ENCODE data around the gene TAB2.

The TAB2 gene

DNA sequence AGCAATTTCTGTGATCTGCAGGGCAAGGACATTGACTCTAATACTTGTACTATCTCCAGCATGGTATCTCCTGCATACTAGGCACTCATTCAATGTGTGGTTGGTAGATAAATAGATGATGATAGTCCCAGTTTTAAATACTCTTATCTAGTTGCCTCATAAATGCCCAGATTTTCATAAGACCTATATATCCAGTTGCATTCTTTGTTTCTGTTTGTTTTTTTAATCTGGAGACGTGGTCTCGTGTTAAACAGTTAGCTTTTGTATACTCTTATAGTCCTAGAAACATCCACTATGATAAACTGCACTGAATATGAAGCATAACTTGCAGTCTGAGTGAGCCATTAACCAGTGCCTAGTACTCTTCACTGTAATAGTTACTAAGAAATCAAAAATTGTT is 47.0 kb downstream of the TAB2 start:
- H3K79me2 ChIP-seq (ENCODE audit: control insufficient read depth, low read length), result peaks cover 88% of the 10 kb centered on the region

DNA sequence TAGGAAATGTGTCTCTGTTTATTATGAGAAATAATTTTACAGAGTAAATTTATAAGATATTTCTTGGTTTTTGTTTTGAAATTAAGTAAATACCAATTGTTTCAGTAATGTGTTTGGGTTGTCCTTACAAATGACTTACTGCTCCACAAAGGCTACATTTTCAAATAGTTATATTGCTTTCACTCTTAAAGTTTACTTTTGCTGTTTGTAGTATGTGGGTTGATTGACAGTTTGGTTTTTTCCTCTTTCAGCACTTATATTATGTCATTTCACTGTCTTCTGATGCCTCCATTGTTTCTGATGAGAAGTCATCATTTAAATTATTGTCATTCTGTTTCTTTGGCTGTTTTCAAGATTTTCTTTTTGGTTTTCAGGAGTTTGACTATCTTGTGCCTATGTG is 47.7 kb downstream of the TAB2 start:
- Histone ChIP-seq H3K79me2 (ENCODE audit: control insufficient read depth, low read length) (peaks cover 88% of the 10 kb centered on the region), H3K9me3 (ENCODE audit: control insufficient read depth, insufficient read depth, low read length) (no peaks in the 10 kb centered on the region), H3K4me3 (ENCODE audit: low read length) (no peak overlapping the region), H3K9me2 (replicated peaks; ENCODE audit: control insufficient read depth, low read length) (no peaks in the 10 kb centered on the region), H4K20me1 (ENCODE audit: control insufficient read depth, insufficient read depth, low read depth, low read length) (no peaks in the 10 kb centered on the region), H3K4me1 (ENCODE audit: control insufficient read depth, low read length) (peaks cover 12% of the 10 kb centered on the region), H3K27me3 (ENCODE audit: control insufficient read depth, low read length) (no peaks in the 10 kb centered on the region), H3F3A (ENCODE audit: control insufficient read depth, insufficient read depth) (no peaks in the 10 kb centered on the region), H3K36me3 (ENCODE audit: control insufficient read depth, low read length) (peaks cover 5% of the 10 kb centered on the region), H3K4me2 (ENCODE audit: low read length) (no peak overlapping the region), H3K27ac (ENCODE audit: low read depth, low read length) (no peak overlapping the region)
- TF ChIP-seq EZH2phosphoT487 (IDR thresholded peaks at IDR 0.05; ENCODE audit: borderline replicate concordance, low read length), result no peak
- TF ChIP-seq, protein P1, sequence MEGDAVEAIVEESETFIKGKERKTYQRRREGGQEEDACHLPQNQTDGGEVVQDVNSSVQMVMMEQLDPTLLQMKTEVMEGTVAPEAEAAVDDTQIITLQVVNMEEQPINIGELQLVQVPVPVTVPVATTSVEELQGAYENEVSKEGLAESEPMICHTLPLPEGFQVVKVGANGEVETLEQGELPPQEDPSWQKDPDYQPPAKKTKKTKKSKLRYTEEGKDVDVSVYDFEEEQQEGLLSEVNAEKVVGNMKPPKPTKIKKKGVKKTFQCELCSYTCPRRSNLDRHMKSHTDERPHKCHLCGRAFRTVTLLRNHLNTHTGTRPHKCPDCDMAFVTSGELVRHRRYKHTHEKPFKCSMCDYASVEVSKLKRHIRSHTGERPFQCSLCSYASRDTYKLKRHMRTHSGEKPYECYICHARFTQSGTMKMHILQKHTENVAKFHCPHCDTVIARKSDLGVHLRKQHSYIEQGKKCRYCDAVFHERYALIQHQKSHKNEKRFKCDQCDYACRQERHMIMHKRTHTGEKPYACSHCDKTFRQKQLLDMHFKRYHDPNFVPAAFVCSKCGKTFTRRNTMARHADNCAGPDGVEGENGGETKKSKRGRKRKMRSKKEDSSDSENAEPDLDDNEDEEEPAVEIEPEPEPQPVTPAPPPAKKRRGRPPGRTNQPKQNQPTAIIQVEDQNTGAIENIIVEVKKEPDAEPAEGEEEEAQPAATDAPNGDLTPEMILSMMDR (IDR thresholded peaks at IDR 0.05; ENCODE audit: low read depth, low read length, poor library complexity, severe bottlenecking), result no peak

More for the DNA sequence above, 47.0 kb downstream of the TAB2 start:
- no peak overlapping the region for H3K4me2 ChIP-seq (ENCODE audit: low read length)
- TF ChIP-seq, protein P1 (IDR thresholded peaks at IDR 0.05; ENCODE audit: low read depth, low read length, poor library complexity, severe bottlenecking), result no peak
- TF ChIP-seq EZH2phosphoT487 (IDR thresholded peaks at IDR 0.05; ENCODE audit: borderline replicate concordance, low read length), result no peak
- no peaks in the 10 kb centered on the region for H3K27me3 ChIP-seq (ENCODE audit: control insufficient read depth, low read length)
- H3K4me3 ChIP-seq (ENCODE audit: low read length), result no peak overlapping the region
- peaks cover 7% of the 10 kb centered on the region for H3K4me1 ChIP-seq (ENCODE audit: control insufficient read depth, low read length)
- H3K27ac ChIP-seq (ENCODE audit: low read depth, low read length), result no peak overlapping the region
- H3K9me2 ChIP-seq (replicated peaks; ENCODE audit: control insufficient read depth, low read length), result no peaks in the 10 kb centered on the region
- no peaks in the 10 kb centered on the region for H3K9me3 ChIP-seq (ENCODE audit: control insufficient read depth, insufficient read depth, low read length)
- H4K20me1 ChIP-seq (ENCODE audit: control insufficient read depth, insufficient read depth, low read depth, low read length), result no peaks in the 10 kb centered on the region
- H3K36me3 ChIP-seq (ENCODE audit: control insufficient read depth, low read length), result no peaks in the 10 kb centered on the region; the same call in 1 of the 2 replicates
- no peaks in the 10 kb centered on the region for H3F3A ChIP-seq (ENCODE audit: control insufficient read depth, insufficient read depth)

DNA sequence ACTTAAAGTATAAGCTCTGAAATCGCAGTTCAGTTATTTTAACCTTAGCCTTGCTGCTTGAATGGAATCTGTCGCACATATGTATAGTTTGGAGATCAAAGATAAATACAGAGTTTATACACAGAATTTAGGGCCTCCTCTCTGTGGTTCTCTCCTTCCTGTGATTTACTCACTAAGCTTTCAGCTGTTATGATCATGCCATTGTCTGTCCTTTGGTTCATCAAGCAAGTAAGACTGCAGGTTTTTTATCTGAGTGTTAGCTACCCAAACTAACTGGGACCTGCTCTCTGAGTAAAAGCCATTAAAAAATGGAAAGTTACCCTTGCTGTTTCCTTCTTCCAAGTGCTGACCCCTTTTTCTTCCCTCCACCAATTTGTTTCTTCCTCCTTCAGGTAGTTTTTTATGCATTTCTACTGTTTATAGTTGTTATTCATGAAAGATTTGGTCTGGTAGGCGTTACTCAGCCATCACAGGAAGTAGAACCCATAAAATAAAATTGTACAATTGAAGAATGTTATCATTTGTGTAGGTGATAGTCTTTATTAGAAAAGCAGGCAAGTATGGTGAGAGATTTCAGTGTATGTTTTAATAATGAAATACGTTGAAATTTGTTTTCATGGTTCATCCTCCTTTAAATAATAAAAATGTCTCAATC is 48.9 kb downstream of the TAB2 start:
- Histone ChIP-seq H4K20me1 (ENCODE audit: control insufficient read depth, insufficient read depth, low read depth, low read length) (peaks cover 2% of the 10 kb centered on the region; the same call in 1 of the 2 replicates), H3K79me2 (ENCODE audit: control insufficient read depth, low read length) (peaks cover 79% of the 10 kb centered on the region), H3K9me3 (ENCODE audit: control insufficient read depth, insufficient read depth, low read length) (no peaks in the 10 kb centered on the region), H3K27me3 (ENCODE audit: control insufficient read depth, low read length) (no peaks in the 10 kb centered on the region), H3K4me1 (ENCODE audit: control insufficient read depth, low read length) (peaks cover 23% of the 10 kb centered on the region), H3K27ac (ENCODE audit: low read depth, low read length) (no peak overlapping the region), H3K4me3 (ENCODE audit: low read length) (no peak overlapping the region), H3K9me2 (replicated peaks; ENCODE audit: control insufficient read depth, low read length) (no peaks in the 10 kb centered on the region), H3F3A (ENCODE audit: control insufficient read depth, insufficient read depth) (no peaks in the 10 kb centered on the region), H3K36me3 (ENCODE audit: control insufficient read depth, low read length) (peaks cover 8% of the 10 kb centered on the region), H3K4me2 (ENCODE audit: low read length) (no peak overlapping the region)
- TF ChIP-seq, protein P1 (IDR thresholded peaks at IDR 0.05; ENCODE audit: low read depth, low read length, poor library complexity, severe bottlenecking), result no peak
- TF ChIP-seq EZH2phosphoT487 (IDR thresholded peaks at IDR 0.05; ENCODE audit: borderline replicate concordance, low read length), result no peak

All from DOHH2 (cell line).